Measurements from ENCODE around the gene KIF18A. TPM values are rescaled to one million over a fixed set of nuclear protein-coding genes. Genes with fewer than 3 reads are reported as not detected.

KIF18A gene
- total RNA-seq, 1 donor from 2014 or later = 14.7 TPM

GRCh38 chr11:28003615-28004014 is 104.3 kb downstream of the KIF18A start:
- Mint-ChIP-seq H3K4me1 (peaks cover 10% of the 10 kb centered on the region), H3K27ac (no peak overlapping the region), H3K4me3 (no peak overlapping the region), H3K9me3 (peaks cover 47% of the 10 kb centered on the region), H3K27me3 (ENCODE audit: low read depth) (no peaks in the 10 kb centered on the region), H3K36me3 (peaks cover 36% of the 10 kb centered on the region)
- no peak for DNase-seq (ENCODE audit: low spot score in 2 of 2, unreplicated experiment in 2 of 2)
- TF ChIP-seq CTCF (IDR thresholded peaks at IDR 0.05; ENCODE audit: unreplicated experiment) = no peak

GRCh38 chr11:27998552-27998951 is 109.4 kb downstream of the KIF18A start:
- peaks cover 53% of the 10 kb centered on the region for H3K9me3 Mint-ChIP-seq
- peaks cover 39% of the 10 kb centered on the region for H3K36me3 Mint-ChIP-seq
- no peak for DNase-seq (ENCODE audit: low spot score in 2 of 2, unreplicated experiment in 2 of 2)
- TF ChIP-seq CTCF (IDR thresholded peaks at IDR 0.05; ENCODE audit: unreplicated experiment) = no peak
- no peak overlapping the region for H3K27ac Mint-ChIP-seq
- no peak overlapping the region for H3K4me3 Mint-ChIP-seq
- no peaks in the 10 kb centered on the region for H3K4me1 Mint-ChIP-seq
- no peaks in the 10 kb centered on the region for H3K27me3 Mint-ChIP-seq (ENCODE audit: low read depth)

GRCh38 chr11:27997344-27997743 is 110.6 kb downstream of the KIF18A start:
- no peaks in the 10 kb centered on the region for H3K27me3 Mint-ChIP-seq (ENCODE audit: low read depth)
- no peak for TF ChIP-seq CTCF (IDR thresholded peaks at IDR 0.05; ENCODE audit: unreplicated experiment)
- H3K9me3 Mint-ChIP-seq = peaks cover 43% of the 10 kb centered on the region
- no peaks in the 10 kb centered on the region for H3K4me1 Mint-ChIP-seq
- H3K27ac Mint-ChIP-seq = no peak overlapping the region
- peaks cover 31% of the 10 kb centered on the region for H3K36me3 Mint-ChIP-seq
- no peak for DNase-seq (ENCODE audit: low spot score in 2 of 2, unreplicated experiment in 2 of 2)
- H3K4me3 Mint-ChIP-seq = no peak overlapping the region

- Mint-ChIP-seq H3K4me1 (no peaks in the 10 kb centered on the region), H3K4me3 (no peak overlapping the region), H3K9me3 (peaks cover 32% of the 10 kb centered on the region), H3K36me3 (peaks cover 20% of the 10 kb centered on the region), H3K27ac (no peak overlapping the region), H3K27me3 (ENCODE audit: low read depth) (no peaks in the 10 kb centered on the region)
- no peak for TF ChIP-seq CTCF (IDR thresholded peaks at IDR 0.05; ENCODE audit: unreplicated experiment)
- DNase-seq (ENCODE audit: low spot score in 2 of 2, unreplicated experiment in 2 of 2) = no peak
Observed at GRCh38 chr11:27996066-27996465, 111.9 kb downstream of the KIF18A start.

- no peak for TF ChIP-seq CTCF (IDR thresholded peaks at IDR 0.05; ENCODE audit: unreplicated experiment)
- H3K27ac Mint-ChIP-seq = no peak overlapping the region
- no peak overlapping the region for H3K4me3 Mint-ChIP-seq
- no peaks in the 10 kb centered on the region for H3K4me1 Mint-ChIP-seq
- DNase-seq (ENCODE audit: low spot score in 2 of 2, unreplicated experiment in 2 of 2) = no peak
- H3K9me3 Mint-ChIP-seq = peaks cover 23% of the 10 kb centered on the region
- peaks cover 13% of the 10 kb centered on the region for H3K36me3 Mint-ChIP-seq
- H3K27me3 Mint-ChIP-seq (ENCODE audit: low read depth) = no peaks in the 10 kb centered on the region
Observed at GRCh38 chr11:27995083-27995482, 112.9 kb downstream of the KIF18A start.

GRCh38 chr11:27991736-27992135 is 116.2 kb downstream of the KIF18A start:
- Mint-ChIP-seq H3K27ac (no peak overlapping the region), H3K27me3 (ENCODE audit: low read depth) (no peaks in the 10 kb centered on the region), H3K4me1 (no peaks in the 10 kb centered on the region), H3K36me3 (no peaks in the 10 kb centered on the region), H3K4me3 (no peak overlapping the region), H3K9me3 (no peaks in the 10 kb centered on the region)
- DNase-seq (ENCODE audit: low spot score in 2 of 2, unreplicated experiment in 2 of 2) = no peak
- TF ChIP-seq CTCF (IDR thresholded peaks at IDR 0.05; ENCODE audit: unreplicated experiment) = no peak

Measured in mesothelial cell of epicardium (in vitro differentiated cells).